GM19468 (cell line): ENCODE measurements around the gene CDC42EP2.

Experiments
- ATAC-seq: cut with Tn5 transposase; IDR thresholded peaks from one replicate; pipeline ENCODE4 v1.9.1; 2021; ENCODE audit warnings: mild to moderate bottlenecking, moderate library complexity, moderate number of reproducible peaks; ENCODE audit not compliant: unreplicated experiment; ENCODE audit errors: extremely low read depth

Gene CDC42EP2

DNA sequence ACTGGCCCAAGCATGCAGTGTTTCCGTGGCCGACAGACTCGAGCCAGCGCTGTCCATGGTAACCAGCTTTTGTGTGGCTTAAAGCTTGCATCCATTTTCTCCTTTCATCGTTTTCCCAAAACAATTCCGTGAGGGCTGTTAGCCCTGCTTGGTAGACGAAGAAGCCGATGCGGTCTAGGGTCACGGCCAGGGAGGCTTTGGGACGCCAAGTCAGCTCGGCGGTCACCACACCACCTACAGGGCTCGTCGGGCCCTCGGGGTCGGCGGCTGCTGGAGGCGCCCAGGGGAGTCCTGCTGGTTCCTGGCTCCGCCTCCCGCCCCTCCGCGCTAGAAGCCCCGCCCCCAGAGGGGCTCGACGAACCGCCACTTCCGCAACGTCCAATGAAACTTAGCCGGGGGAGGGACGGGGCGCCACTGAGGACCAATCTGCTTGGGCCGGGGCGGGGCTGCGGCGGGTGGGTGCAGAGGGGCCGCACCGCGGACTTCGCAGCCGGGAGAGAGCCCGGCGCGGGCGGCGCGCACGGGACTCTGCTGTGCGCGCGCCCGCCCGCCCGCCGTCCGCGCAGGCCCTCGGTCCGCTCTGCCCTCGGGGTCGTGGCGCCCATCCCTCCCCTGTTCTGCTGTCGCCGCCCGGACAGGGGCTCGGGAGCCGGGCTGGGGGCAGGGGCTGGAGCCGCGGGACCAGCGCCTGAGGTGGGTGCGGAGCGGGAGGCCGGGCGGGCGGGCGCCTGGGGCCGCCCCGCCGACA, 39.8 kb downstream of the CDC42EP2 start, which contains the start of gene TIGD3:
TIGD3 (plus strand) TSS at position 487 of the 748 bp plus-strand sequence. CDS start 1,058 bp downstream, outside the sequence.
- peak; percentile 54 for ATAC-seq

GRCh38 chr11:65355013-65355775, 40.5 kb downstream of the CDC42EP2 start:
- ATAC-seq = no peak

- ATAC-seq = no peak
Measured at GRCh38 chr11:65355776-65356393, 41.2 kb downstream of the CDC42EP2 start.

- no peak for ATAC-seq
Measured at GRCh38 chr11:65356394-65356972, 41.8 kb downstream of the CDC42EP2 start.

GRCh38 chr11:65357856-65358356, 43.2 kb downstream of the CDC42EP2 start:
- no peak for ATAC-seq

DNA sequence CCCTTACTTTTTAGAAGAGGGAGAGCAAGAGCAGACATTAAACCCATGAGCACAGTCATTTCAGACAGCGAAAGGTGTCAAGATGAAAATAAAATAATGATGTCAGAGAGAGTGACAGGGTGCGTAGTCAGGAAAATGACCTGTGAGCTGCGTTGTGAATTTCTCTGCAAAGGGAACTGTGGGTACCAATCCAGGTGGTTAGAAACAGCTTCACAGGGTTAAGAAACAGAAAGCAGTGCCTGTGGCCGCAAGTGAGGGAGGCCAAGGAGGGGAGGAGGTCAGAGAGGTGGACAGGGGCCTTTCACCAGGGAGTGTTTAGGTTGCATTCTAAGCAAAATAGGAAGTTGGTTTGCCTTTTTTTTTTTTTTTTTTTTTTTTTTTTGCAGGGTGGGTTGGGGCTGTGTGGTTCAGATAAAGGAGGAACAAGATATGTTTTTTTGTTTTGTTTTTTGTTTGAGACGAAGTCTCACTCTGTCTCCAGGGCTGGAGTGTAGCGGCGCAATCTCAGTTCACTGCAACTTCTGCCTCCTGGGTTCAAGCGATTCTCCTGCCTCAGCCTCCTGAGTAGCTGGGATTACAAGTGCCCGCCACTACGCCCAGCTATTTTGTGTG, 47.8 kb downstream of the CDC42EP2 start:
- no peak for ATAC-seq

DNA sequence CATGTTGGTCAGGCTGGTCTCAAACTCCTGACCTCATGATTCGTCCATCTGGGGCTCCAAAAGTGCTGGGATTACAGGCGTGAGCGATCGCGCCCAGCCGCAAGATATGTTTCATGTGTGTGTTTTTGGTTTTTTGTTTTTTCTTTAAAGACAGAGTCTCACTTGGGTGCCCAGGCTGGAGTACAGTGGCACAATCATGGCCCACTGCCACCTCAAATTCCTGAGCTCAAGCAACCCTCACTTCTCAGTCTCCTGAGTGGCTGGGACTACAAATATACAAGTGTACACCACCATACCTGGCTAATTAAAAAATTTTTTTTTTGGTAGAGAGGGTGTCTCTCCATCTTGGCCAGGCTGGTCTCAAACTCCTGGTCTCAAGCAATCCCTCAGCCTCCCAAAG, 48.3 kb downstream of the CDC42EP2 start:
- no peak for ATAC-seq

DNA sequence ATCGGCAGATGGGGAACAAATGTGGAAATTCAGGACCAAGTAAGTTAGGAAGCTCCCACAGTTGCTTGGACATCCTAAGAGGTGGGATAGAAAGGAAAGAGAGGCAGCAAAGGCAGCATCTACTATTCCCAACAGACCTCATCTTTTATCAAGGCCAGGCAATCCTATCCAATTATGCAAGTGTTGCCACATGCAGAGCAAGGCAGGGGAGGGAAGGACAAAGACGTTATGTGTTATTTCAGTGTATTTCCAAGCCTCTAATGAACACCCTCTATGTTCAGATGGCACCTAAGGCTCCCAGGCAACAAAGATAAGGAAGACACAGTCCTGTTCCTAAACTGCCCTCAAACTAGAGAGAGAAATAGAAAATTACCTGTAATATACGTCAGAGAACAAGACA, 49.1 kb downstream of the CDC42EP2 start:
- no peak for ATAC-seq

- ATAC-seq = no peak
Measured at GRCh38 chr11:65366340-65366773, 51.7 kb downstream of the CDC42EP2 start.

DNA sequence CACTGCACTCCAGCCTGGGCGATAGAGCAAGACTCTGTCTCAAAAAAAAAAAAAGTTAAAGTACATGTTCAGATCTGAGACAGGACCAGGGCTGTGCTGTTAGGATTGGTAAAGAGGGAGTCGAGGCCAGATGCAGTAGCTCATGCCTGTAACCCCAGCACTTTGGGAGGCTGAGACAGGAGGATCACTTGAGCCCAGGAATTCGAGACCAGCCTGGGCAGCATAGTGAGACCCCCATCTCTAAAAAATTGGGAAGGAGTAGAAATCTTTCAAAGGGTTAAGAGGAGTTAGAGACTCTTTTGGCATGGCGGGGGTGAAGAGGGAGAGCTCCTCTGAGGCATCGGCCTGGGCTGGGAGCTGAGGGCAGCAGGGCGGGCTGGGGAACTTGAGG, 56.0 kb downstream of the CDC42EP2 start:
- no peak for ATAC-seq
